Central memory CD4-positive, alpha-beta T cell (primary cell): ENCODE data around the gene ACAD8.

Source experiments
- DNase-seq: peaks from one replicate; pipeline ENCODE4 v3.0.0; 2022

Gene ACAD8

GRCh38 chr11:134292661-134293060, 39.3 kb downstream of the ACAD8 start:
- DNase-seq = no peak

- no peak for DNase-seq
Measured at GRCh38 chr11:134293119-134294113, 40.0 kb downstream of the ACAD8 start.

GRCh38 chr11:134294664-134295063, 41.3 kb downstream of the ACAD8 start:
- DNase-seq = no peak

GRCh38 chr11:134312223-134312622, 58.9 kb downstream of the ACAD8 start:
- DNase-seq = no peak

GRCh38 chr11:134312807-134313206, 59.4 kb downstream of the ACAD8 start:
- DNase-seq = no peak

GRCh38 chr11:134313379-134313778, 60.0 kb downstream of the ACAD8 start:
- DNase-seq = no peak

- DNase-seq = no peak
Measured at GRCh38 chr11:134313821-134314607, 60.6 kb downstream of the ACAD8 start.
